HepG2 (cell line): ENCODE results near the gene TMEM120A. TPM values are rescaled to one million over a fixed set of nuclear protein-coding genes. Genes with fewer than 3 reads are reported as not detected.
A peak's percentile ranks its signal among the peaks of the same experiment; 100 is the strongest.

Experiments
- GPN1 ChIP-seq: sonication (generic); formaldehyde crosslinking; IDR thresholded peaks from 2 replicates; pipeline ENCODE4 v1.5.1; 2020; ENCODE audit warnings: missing genetic modification reagents, borderline replicate concordance
- HMG20B ChIP-seq: conservative IDR thresholded peaks from 2 replicates; pipeline ENCODE4 v1.6.1; 2016; ENCODE audit warnings: missing genetic modification reagents, missing compliant biosample characterization
- KLF9 ChIP-seq: IDR thresholded peaks from 2 replicates; pipeline ENCODE4 v1.6.1; 2016; ENCODE audit warnings: low read depth
- NR3C1 ChIP-seq: sonication (generic); formaldehyde crosslinking; IDR thresholded peaks from 2 replicates; pipeline ENCODE4 v1.4.0; 2020; ENCODE audit warnings: missing genetic modification reagents
- SETDB1 ChIP-seq: sonication (generic); formaldehyde crosslinking; IDR thresholded peaks from 2 replicates; pipeline ENCODE4 v1.5.1; 2020; ENCODE audit warnings: missing genetic modification reagents, mild to moderate bottlenecking, borderline replicate concordance
- SIN3A ChIP-seq: IDR thresholded peaks from 2 replicates; pipeline ENCODE4 v1.6.1; 2011; ENCODE audit warnings: low read depth, mild to moderate bottlenecking, control low read depth, low read length, borderline replicate concordance
- TBX2 ChIP-seq: sonication (generic); formaldehyde crosslinking; IDR thresholded peaks from 2 replicates; pipeline ENCODE4 v1.5.0; 2020; ENCODE audit warnings: missing genetic modification reagents, mild to moderate bottlenecking, borderline replicate concordance
- ZNF24 ChIP-seq: fragments of 450-650 bp; IDR thresholded peaks from 2 replicates; pipeline ENCODE4 v1.6.1; 2017; ENCODE audit warnings: antibody characterized with exemption, mild to moderate bottlenecking
- ZNF251 ChIP-seq: sonication (generic); formaldehyde crosslinking; IDR thresholded peaks from 2 replicates; pipeline ENCODE4 v1.9.0; 2021; ENCODE audit warnings: mild to moderate bottlenecking, missing genetic modification reagents
- ZNF547 ChIP-seq: sonication (generic); formaldehyde crosslinking; IDR thresholded peaks from 2 replicates; pipeline ENCODE4 v1.5.1; 2020; ENCODE audit warnings: mild to moderate bottlenecking, missing genetic modification reagents
- ZNF660 ChIP-seq: sonication (generic); formaldehyde crosslinking; IDR thresholded peaks from 2 replicates; pipeline ENCODE4 v1.5.1; 2020; ENCODE audit warnings: mild to moderate bottlenecking, low read depth, missing genetic modification reagents, borderline replicate concordance
- ZNF674 ChIP-seq: sonication (generic); formaldehyde crosslinking; IDR thresholded peaks from 2 replicates; pipeline ENCODE4 v1.5.0; 2020; ENCODE audit warnings: low read depth, mild to moderate bottlenecking, missing genetic modification reagents
- ZNF746 ChIP-seq: sonication (generic); formaldehyde crosslinking; IDR thresholded peaks from 2 replicates; pipeline ENCODE4 v1.8.0; 2022; ENCODE audit warnings: mild to moderate bottlenecking, missing genetic modification reagents
- ZSCAN30 ChIP-seq: sonication (generic); formaldehyde crosslinking; IDR thresholded peaks from 2 replicates; pipeline ENCODE4 v1.5.0; 2020; ENCODE audit warnings: mild to moderate bottlenecking, missing genetic modification reagents
- polyA plus RNA-seq, 8 experiments: library from polyadenylated mRNA; depleted of rRNA in 3 of 8; stranded (reverse) in 7 of 8; unstranded in 1 of 8; fragments of >200 nt; fragmentation: Illumina TruSeq in 4 of 8; extraction: Trizol in 4 of 8; gene quantifications; 2 replicates each; pipeline versions ENCODE4 v1.2.1 to v1.2.3, GENCODE V29; 2011 to 2016; ENCODE audit warnings: low read depth in 4 of 8, missing spikeins in 1 of 8, mixed read lengths in 1 of 8; ENCODE audit not compliant: insufficient read depth in 1 of 8
- total RNA-seq, 5 experiments: library from RNA; depleted of rRNA; stranded (reverse); fragments of >200 nt; fragmentation: Illumina TruSeq; extraction: Trizol; gene quantifications; 2 replicates each; pipeline ENCODE4 v1.2.3, GENCODE V29; 2016; ENCODE audit warnings: low read depth in 1 of 5
- TF ChIP-seq, protein P1 (sequence below): sonication (generic); formaldehyde crosslinking; IDR thresholded peaks from 2 replicates; pipeline ENCODE4 v1.9.0; 2022; ENCODE audit warnings: missing genetic modification reagents, mild to moderate bottlenecking, borderline replicate concordance
- TF ChIP-seq, protein P2 (sequence below): sonication (generic); formaldehyde crosslinking; IDR thresholded peaks from 2 replicates; pipeline ENCODE4 v1.5.1; 2020; ENCODE audit warnings: mild to moderate bottlenecking, missing genetic modification reagents, borderline replicate concordance
- TF ChIP-seq, protein P3 (sequence below): sonication (generic); formaldehyde crosslinking; IDR thresholded peaks from 2 replicates; pipeline ENCODE4 v1.5.1; 2020; ENCODE audit warnings: missing genetic modification reagents, mild to moderate bottlenecking, borderline replicate concordance
- TF ChIP-seq, protein P4 (sequence below): sonication (generic); formaldehyde crosslinking; IDR thresholded peaks from 2 replicates; pipeline ENCODE4 v1.4.0; 2020; ENCODE audit warnings: mild to moderate bottlenecking, missing genetic modification reagents, borderline replicate concordance
- TF ChIP-seq, protein P5 (sequence below): sonication (generic); formaldehyde crosslinking; IDR thresholded peaks from 2 replicates; pipeline ENCODE4 v1.4.0; 2020; ENCODE audit warnings: low read depth, mild to moderate bottlenecking, missing genetic modification reagents

Gene TMEM120A
- total and polyA plus RNA-seq, 2 of the 13 experiments (the other 11 are each of a cell fraction or from before 2014, with no cell fraction given): 40.3 to 102 TPM

DNA sequence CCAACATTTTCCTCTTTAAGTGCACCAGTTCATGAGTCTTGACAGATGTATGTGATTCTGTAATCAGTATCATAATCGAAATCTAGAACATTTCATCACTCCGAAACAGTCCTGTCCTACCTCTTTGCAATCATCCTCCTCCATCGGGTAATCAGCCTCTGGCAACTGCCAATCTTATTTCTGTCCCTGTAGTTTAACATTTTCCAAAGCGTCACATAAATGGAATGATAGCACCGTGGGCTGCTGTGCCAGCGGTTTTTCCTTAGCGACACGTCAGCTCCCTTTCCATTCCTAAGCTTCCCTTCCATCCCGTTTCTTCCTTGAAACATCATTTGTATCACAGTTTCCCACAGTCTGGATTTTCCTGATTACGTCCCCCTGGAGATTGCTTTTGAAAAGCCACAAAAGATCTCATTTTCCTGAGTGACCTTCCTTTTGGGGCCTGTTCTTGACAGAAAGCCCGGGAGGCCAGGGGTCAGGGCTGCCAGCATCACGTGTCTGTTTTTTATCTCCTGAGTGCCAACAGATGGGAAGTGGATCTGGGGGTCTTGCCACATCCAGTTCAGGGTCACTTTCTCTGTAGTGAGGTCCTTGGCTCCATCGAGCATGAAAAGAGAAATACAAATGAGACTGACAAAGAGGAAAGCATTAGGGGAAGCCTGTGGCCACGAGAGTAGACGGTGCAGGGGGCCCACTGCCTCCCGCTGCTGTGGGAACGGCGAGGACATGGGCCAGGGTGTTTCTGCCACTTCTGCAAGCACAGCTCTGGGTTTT lies 31.6 kb downstream of the TMEM120A start (continued):
- TF ChIP-seq ZNF660 (CRISPR knock-in tag) (no peak), NR3C1 (CRISPR knock-in tag) (no peak), ZNF674 (CRISPR knock-in tag) (no peak), SETDB1 (no peak), ZNF547 (no peak), ZSCAN30 (0 out of 2 replicates have a peak, but pooled peaks have one; percentile 57), GPN1 (CRISPR knock-in tag) (no peak), ZNF251 (no peak), ZNF746 (CRISPR knock-in tag) (no peak), ZNF24 (no peak), KLF9 (CRISPR knock-in tag) (no peak), HMG20B (CRISPR knock-in tag) (no peak), SIN3A (no peak), TBX2 (peak; percentile 69; the same call in 1 of the 2 replicates)
- TF ChIP-seq, protein P1, sequence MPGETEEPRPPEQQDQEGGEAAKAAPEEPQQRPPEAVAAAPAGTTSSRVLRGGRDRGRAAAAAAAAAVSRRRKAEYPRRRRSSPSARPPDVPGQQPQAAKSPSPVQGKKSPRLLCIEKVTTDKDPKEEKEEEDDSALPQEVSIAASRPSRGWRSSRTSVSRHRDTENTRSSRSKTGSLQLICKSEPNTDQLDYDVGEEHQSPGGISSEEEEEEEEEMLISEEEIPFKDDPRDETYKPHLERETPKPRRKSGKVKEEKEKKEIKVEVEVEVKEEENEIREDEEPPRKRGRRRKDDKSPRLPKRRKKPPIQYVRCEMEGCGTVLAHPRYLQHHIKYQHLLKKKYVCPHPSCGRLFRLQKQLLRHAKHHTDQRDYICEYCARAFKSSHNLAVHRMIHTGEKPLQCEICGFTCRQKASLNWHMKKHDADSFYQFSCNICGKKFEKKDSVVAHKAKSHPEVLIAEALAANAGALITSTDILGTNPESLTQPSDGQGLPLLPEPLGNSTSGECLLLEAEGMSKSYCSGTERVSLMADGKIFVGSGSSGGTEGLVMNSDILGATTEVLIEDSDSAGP (CRISPR knock-in tag): peak; percentile 83
- TF ChIP-seq, protein P2, sequence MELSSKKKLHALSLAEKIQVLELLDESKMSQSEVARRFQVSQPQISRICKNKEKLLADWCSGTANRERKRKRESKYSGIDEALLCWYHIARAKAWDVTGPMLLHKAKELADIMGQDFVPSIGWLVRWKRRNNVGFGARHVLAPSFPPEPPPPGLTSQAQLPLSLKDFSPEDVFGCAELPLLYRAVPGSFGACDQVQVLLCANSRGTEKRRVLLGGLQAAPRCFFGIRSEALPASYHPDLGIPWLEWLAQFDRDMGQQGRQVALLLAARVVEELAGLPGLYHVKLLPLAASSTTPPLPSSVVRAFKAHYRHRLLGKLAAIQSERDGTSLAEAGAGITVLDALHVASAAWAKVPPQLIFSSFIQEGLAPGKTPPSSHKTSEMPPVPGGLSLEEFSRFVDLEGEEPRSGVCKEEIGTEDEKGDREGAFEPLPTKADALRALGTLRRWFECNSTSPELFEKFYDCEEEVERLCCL: no peak
- TF ChIP-seq, protein P3, sequence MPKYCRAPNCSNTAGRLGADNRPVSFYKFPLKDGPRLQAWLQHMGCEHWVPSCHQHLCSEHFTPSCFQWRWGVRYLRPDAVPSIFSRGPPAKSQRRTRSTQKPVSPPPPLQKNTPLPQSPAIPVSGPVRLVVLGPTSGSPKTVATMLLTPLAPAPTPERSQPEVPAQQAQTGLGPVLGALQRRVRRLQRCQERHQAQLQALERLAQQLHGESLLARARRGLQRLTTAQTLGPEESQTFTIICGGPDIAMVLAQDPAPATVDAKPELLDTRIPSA (CRISPR knock-in tag): no peak
- TF ChIP-seq, protein P4, sequence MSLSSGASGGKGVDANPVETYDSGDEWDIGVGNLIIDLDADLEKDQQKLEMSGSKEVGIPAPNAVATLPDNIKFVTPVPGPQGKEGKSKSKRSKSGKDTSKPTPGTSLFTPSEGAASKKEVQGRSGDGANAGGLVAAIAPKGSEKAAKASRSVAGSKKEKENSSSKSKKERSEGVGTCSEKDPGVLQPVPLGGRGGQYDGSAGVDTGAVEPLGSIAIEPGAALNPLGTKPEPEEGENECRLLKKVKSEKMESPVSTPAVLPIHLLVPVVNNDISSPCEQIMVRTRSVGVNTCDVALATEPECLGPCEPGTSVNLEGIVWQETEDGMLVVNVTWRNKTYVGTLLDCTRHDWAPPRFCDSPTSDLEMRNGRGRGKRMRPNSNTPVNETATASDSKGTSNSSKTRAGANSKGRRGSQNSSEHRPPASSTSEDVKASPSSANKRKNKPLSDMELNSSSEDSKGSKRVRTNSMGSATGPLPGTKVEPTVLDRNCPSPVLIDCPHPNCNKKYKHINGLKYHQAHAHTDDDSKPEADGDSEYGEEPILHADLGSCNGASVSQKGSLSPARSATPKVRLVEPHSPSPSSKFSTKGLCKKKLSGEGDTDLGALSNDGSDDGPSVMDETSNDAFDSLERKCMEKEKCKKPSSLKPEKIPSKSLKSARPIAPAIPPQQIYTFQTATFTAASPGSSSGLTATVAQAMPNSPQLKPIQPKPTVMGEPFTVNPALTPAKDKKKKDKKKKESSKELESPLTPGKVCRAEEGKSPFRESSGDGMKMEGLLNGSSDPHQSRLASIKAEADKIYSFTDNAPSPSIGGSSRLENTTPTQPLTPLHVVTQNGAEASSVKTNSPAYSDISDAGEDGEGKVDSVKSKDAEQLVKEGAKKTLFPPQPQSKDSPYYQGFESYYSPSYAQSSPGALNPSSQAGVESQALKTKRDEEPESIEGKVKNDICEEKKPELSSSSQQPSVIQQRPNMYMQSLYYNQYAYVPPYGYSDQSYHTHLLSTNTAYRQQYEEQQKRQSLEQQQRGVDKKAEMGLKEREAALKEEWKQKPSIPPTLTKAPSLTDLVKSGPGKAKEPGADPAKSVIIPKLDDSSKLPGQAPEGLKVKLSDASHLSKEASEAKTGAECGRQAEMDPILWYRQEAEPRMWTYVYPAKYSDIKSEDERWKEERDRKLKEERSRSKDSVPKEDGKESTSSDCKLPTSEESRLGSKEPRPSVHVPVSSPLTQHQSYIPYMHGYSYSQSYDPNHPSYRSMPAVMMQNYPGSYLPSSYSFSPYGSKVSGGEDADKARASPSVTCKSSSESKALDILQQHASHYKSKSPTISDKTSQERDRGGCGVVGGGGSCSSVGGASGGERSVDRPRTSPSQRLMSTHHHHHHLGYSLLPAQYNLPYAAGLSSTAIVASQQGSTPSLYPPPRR (CRISPR knock-in tag): peak; percentile 79; the same call in 1 of the 2 replicates
- TF ChIP-seq, protein P5, sequence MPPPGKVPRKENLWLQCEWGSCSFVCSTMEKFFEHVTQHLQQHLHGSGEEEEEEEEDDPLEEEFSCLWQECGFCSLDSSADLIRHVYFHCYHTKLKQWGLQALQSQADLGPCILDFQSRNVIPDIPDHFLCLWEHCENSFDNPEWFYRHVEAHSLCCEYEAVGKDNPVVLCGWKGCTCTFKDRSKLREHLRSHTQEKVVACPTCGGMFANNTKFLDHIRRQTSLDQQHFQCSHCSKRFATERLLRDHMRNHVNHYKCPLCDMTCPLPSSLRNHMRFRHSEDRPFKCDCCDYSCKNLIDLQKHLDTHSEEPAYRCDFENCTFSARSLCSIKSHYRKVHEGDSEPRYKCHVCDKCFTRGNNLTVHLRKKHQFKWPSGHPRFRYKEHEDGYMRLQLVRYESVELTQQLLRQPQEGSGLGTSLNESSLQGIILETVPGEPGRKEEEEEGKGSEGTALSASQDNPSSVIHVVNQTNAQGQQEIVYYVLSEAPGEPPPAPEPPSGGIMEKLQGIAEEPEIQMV (CRISPR knock-in tag): no peak
